Measurements from ENCODE around the gene SLC4A4. TPM values are rescaled to one million over a fixed set of nuclear protein-coding genes. Genes with fewer than 3 reads are reported as not detected.

The SLC4A4 gene
- total and polyA plus RNA-seq, 10 of the 15 experiments (the other 5 are each of a cell fraction or from before 2014, with no cell fraction given) = 0.05 to 0.44 (median 0.18) TPM

- no peaks in the 10 kb centered on the region for H3K4me1 ChIP-seq (ENCODE audit: control insufficient read depth, insufficient read depth, low read length)
- H3K4me2 ChIP-seq (ENCODE audit: control insufficient read depth, insufficient read depth) = no peak overlapping the region
- POLR2A ChIA-PET = no interaction called here
- no peaks in the 10 kb centered on the region for H3K36me3 ChIP-seq (ENCODE audit: control insufficient read depth in 2 of 2, insufficient read depth in 2 of 2, low read length in 1 of 2)
- TF ChIP-seq NBN (IDR thresholded peaks at IDR 0.05) = no peak
- H3K9me3 ChIP-seq (replicated peaks; ENCODE audit: control insufficient read depth, insufficient read depth, low read length) = no peaks in the 10 kb centered on the region
- CTCF ChIA-PET = interaction anchor here (1.4 kb wide), 1 partner anchor 11 kb away, joined by 3 read pairs; no protein-coding TSS in a partner anchor
- in situ Hi-C loops (cut with MboI) (no loop called here), intact Hi-C loops (cut with micrococcal nuclease; ENCODE audit: unreplicated experiment) (no loop called here)
- H3K4me3 ChIP-seq = no peak overlapping the region
- no peaks in the 10 kb centered on the region for H4K20me1 ChIP-seq (ENCODE audit: control insufficient read depth, insufficient read depth)
- 0 out of 4 replicates have a peak, but pooled peaks cover 0 to 2% of the 10 kb centered on the region in 2 experiments for H3K27me3 ChIP-seq (replicated peaks in 1 of 2; ENCODE audit: control insufficient read depth in 2 of 2, insufficient read depth in 2 of 2, low read length in 1 of 2)
- ATAC-seq (no peak), FAIRE-seq (no peak), DNase-seq (ENCODE audit: low read depth, low spot score) (no peak)
- no TSS peak for BruUV-seq (replicated peaks)
- no peak overlapping the region for H3K9ac ChIP-seq (ENCODE audit: control insufficient read depth, insufficient read depth, low read length)
- no peaks in the 10 kb centered on the region for H3K79me2 ChIP-seq (ENCODE audit: control insufficient read depth, insufficient read depth, low read length)
- H3K27ac ChIP-seq (ENCODE audit: control insufficient read depth, insufficient read depth) = no peak overlapping the region
- H2AFZ ChIP-seq (ENCODE audit: control insufficient read depth, low read depth, low read length) = no peak overlapping the region
- RAD21 ChIA-PET (ENCODE audit: unreplicated experiment) = no interaction called here
- SMC1A ChIA-PET (ENCODE audit: uncharacterized antibody, unreplicated experiment) = interaction anchor here (0.6 to 0.7 kb wide), 3 partner anchors 125 to 934 kb away, joined by 3 read pairs; no protein-coding TSS in a partner anchor
- 0% methylated on average over 2 of the region's 2 CpGs for WGBS (ENCODE audit: insufficient coverage, insufficient replicate concordance, low lambda C conversion rate, missing lambda C conversion rate)
Observed at GRCh38 chr4:71449040-71449439, 110.2 kb downstream of the SLC4A4 start.

DNA sequence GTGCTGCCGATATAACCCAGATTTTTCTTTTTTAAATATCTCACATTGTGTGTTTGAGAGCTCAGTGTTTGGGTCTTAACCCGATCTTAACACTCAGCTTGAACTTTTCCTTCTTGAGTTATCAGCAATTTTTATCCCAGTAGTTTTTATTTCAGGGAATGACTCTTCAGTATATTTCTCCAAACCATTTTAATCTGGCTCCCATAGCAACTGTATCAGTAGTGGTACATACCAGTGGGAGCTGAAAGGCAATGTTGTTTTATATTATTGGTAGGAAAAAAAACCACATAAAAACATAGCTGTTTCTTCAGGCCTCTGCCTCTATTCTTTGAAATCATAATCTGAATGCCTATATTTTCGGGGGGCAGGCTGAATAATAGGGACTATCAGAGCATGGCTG, 111.1 kb downstream of the SLC4A4 start:
- in situ Hi-C loops (cut with MboI) = no loop called here
- no TSS peak for BruUV-seq (replicated peaks)
- no peak for DNase-seq (ENCODE audit: low read depth, low spot score)
- Histone ChIP-seq H3K36me3 (ENCODE audit: control insufficient read depth in 2 of 2, insufficient read depth in 2 of 2, low read length in 1 of 2) (no peaks in the 10 kb centered on the region), H3K4me3 (no peak overlapping the region), H2AFZ (ENCODE audit: control insufficient read depth, low read depth, low read length) (no peak overlapping the region), H4K20me1 (ENCODE audit: control insufficient read depth, insufficient read depth) (no peaks in the 10 kb centered on the region), H3K79me2 (ENCODE audit: control insufficient read depth, insufficient read depth, low read length) (no peaks in the 10 kb centered on the region), H3K4me2 (ENCODE audit: control insufficient read depth, insufficient read depth) (no peak overlapping the region), H3K4me1 (ENCODE audit: control insufficient read depth, insufficient read depth, low read length) (no peaks in the 10 kb centered on the region), H3K9me3 (replicated peaks; ENCODE audit: control insufficient read depth, insufficient read depth, low read length) (no peaks in the 10 kb centered on the region), H3K27me3 (replicated peaks in 1 of 2; ENCODE audit: control insufficient read depth in 2 of 2, insufficient read depth in 2 of 2, low read length in 1 of 2) (0 out of 4 replicates have a peak, but pooled peaks cover 0 to 2% of the 10 kb centered on the region in 2 experiments), H3K27ac (ENCODE audit: control insufficient read depth, insufficient read depth) (no peak overlapping the region), H3K9ac (ENCODE audit: control insufficient read depth, insufficient read depth, low read length) (no peak overlapping the region)
- no peak for ATAC-seq
- no peak for FAIRE-seq
- CTCF ChIA-PET = interaction anchor here (0.6 to 1.4 kb wide), 3 partner anchors 11 to 615 kb away, joined by 3 read pairs; no protein-coding TSS in a partner anchor
- SMC1A ChIA-PET (ENCODE audit: uncharacterized antibody, unreplicated experiment) = no interaction called here
- WGBS (ENCODE audit: insufficient coverage, insufficient replicate concordance, low lambda C conversion rate, missing lambda C conversion rate) = 0% methylated on average over 3 of the region's 3 CpGs
- POLR2A ChIA-PET = no interaction called here
- intact Hi-C loops (cut with micrococcal nuclease; ENCODE audit: unreplicated experiment) = no loop called here
- RAD21 ChIA-PET (ENCODE audit: unreplicated experiment) = no interaction called here
- TF ChIP-seq SMARCA5 (IDR thresholded peaks at IDR 0.05) (no peak), CHD1 (IDR thresholded peaks at IDR 0.05; ENCODE audit: low read depth, low read length) (no peak), NFXL1 (IDR thresholded peaks at IDR 0.05; ENCODE audit: borderline replicate concordance) (no peak), TCF12 (IDR thresholded peaks at IDR 0.05; ENCODE audit: low read depth, low read length) (no peak), ZNF384 (IDR thresholded peaks at IDR 0.05; ENCODE audit: borderline replicate concordance, low read depth, low read length) (no peak), IKZF1 (conservative IDR thresholded peaks at IDR 0.05) (no peak), PKNOX1 (IDR thresholded peaks at IDR 0.05) (no peak), POLR2A (IDR thresholded peaks at IDR 0.05; ENCODE audit: low read depth, low read length) (no peak)
- TF ChIP-seq, protein P1, sequence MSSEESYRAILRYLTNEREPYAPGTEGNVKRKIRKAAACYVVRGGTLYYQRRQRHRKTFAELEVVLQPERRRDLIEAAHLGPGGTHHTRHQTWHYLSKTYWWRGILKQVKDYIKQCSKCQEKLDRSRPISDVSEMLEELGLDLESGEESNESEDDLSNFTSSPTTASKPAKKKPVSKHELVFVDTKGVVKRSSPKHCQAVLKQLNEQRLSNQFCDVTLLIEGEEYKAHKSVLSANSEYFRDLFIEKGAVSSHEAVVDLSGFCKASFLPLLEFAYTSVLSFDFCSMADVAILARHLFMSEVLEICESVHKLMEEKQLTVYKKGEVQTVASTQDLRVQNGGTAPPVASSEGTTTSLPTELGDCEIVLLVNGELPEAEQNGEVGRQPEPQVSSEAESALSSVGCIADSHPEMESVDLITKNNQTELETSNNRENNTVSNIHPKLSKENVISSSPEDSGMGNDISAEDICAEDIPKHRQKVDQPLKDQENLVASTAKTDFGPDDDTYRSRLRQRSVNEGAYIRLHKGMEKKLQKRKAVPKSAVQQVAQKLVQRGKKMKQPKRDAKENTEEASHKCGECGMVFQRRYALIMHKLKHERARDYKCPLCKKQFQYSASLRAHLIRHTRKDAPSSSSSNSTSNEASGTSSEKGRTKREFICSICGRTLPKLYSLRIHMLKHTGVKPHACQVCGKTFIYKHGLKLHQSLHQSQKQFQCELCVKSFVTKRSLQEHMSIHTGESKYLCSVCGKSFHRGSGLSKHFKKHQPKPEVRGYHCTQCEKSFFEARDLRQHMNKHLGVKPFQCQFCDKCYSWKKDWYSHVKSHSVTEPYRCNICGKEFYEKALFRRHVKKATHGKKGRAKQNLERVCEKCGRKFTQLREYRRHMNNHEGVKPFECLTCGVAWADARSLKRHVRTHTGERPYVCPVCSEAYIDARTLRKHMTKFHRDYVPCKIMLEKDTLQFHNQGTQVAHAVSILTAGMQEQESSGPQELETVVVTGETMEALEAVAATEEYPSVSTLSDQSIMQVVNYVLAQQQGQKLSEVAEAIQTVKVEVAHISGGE (CRISPR knock-in tag; IDR thresholded peaks at IDR 0.05) = no peak
- TF ChIP-seq, protein P2, sequence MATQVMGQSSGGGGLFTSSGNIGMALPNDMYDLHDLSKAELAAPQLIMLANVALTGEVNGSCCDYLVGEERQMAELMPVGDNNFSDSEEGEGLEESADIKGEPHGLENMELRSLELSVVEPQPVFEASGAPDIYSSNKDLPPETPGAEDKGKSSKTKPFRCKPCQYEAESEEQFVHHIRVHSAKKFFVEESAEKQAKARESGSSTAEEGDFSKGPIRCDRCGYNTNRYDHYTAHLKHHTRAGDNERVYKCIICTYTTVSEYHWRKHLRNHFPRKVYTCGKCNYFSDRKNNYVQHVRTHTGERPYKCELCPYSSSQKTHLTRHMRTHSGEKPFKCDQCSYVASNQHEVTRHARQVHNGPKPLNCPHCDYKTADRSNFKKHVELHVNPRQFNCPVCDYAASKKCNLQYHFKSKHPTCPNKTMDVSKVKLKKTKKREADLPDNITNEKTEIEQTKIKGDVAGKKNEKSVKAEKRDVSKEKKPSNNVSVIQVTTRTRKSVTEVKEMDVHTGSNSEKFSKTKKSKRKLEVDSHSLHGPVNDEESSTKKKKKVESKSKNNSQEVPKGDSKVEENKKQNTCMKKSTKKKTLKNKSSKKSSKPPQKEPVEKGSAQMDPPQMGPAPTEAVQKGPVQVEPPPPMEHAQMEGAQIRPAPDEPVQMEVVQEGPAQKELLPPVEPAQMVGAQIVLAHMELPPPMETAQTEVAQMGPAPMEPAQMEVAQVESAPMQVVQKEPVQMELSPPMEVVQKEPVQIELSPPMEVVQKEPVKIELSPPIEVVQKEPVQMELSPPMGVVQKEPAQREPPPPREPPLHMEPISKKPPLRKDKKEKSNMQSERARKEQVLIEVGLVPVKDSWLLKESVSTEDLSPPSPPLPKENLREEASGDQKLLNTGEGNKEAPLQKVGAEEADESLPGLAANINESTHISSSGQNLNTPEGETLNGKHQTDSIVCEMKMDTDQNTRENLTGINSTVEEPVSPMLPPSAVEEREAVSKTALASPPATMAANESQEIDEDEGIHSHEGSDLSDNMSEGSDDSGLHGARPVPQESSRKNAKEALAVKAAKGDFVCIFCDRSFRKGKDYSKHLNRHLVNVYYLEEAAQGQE (IDR thresholded peaks at IDR 0.05; ENCODE audit: low read depth, low read length) = no peak

Measured in GM12878 (cell line).